Measurements from ENCODE around the gene CCDC198.

The CCDC198 gene

DNA sequence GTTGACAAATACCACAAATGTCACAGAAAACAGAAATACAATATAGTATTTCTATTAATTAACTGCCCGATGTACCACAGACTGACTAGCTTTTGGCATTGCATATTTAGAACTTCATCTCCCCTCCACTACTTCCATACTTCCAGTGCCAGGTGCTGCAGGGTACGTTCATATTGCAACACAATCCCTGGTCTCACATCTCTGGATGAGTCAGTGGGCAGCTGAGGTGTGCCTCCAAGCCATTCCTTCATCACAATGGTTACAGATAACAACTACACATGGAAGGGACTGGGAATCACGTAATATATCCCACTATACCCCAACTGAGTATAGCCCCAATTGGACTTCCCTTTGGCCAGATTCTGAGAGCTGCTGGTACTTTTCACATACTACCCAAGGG is 31.1 kb downstream of the CCDC198 start:
- DNase-seq = no peak

DNA sequence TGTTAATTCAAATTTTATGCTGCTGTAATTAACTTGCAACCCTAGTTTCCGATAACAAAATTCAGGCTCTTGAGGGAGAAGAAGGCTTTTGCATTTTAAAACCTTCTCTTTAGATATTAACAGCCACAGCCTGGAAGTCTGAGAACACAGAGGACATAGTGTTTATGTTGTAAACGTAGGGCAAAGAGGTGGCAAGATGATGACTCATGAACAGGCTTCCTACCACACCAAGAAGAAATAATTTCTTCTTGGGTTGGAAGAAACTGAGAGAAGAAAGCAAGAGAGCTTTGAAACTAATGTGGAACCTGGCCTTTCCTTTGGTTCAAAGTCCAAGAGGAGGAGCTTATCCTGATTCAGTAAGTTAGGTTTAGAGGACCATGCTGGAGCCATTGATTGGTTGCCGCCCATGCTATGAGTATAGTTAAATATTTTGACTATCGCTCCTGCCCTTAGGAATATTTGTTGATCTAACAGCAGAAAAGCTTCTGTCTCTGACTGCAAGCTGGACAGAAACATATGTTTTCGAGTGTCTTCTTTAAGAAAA is 31.8 kb downstream of the CCDC198 start:
- no peak for DNase-seq

DNA sequence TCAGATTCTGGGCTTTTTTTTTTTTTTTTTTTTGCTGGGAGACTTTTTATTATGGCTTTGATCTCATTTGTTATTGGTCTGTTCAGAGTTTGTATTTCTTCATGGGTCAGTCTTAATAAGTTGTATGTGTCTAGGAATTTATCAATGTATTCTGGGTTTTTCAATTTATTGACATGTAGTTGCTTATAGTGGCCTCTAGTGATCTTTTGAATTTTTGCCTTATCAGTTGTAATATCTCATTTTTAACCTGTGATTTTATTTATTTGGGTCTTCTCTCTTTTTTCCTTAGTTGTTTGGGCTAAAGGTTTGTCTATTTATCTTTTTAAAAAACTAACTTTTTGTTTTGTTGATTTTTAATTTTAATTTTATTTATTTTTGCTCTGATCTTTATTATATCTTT is 57.7 kb downstream of the CCDC198 start:
- no peak for DNase-seq

DNA sequence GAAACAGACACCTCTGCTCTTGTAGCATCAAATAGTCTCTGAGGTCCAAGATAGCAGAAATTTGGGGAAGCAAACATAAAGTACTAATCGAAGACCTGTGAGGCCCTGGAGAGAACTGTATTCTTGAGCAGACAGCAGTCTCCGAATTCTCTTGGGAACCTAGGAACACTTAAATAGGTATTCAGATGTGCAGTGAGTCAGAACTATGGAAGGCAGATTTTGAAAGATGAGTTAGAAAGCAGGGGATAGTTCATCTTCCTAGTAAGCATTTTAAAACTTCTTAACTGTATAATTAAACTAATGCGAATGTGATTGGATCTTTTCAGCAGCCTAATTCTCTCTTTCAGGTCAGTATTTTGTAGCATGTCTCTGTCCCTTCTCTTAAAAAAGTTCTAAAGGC is 72.7 kb downstream of the CCDC198 start:
- no peak for DNase-seq

DNA sequence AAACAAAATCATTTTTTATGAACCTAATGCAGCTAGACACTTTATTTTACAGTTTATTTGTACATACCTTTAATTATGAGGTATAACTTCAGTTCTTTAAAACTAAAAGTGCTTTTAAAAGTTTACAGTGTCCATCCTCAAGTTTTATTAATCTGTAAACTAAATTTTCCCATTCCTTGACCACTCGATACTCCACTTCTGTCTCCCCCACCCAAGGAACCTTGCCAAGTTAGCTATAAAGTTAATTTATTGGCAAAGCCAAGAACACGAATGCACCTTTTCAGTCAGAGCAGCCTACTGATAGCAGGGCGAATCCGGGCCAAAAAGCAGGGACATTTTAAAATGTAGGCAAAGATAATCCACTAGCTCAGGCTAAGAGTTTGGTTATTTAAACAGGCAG is 73.6 kb downstream of the CCDC198 start:
- no peak for DNase-seq

All from NCI-H446 (cell line).